ENCODE results near the gene DLG5. TPM values are rescaled to one million over a fixed set of nuclear protein-coding genes. Genes with fewer than 3 reads are reported as not detected.

The DLG5 gene
- total RNA-seq, 1 donor from 2014 or later, result 32.9 TPM

DNA sequence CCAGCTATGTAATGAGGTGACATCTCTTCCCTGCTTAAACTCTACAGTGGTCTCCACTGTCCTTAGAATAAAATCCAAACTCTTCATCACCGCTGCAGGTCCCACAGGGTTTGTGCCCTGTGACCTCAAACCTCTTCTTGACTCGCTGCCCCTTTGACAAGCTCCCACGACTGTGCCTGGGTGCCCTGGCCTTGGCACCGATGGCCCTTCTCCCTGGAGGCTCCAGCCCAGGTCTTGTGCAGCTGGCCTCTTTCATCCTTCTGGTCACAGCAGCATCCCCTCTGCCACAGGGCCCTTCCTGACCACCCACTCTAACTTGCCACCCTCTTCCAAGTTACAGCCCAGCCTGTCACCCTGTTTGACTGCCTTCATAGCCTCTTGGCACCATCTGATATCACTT, 108.2 kb downstream of the DLG5 start:
- H3K27me3 ChIP-seq, result no peaks in the 10 kb centered on the region
- peaks cover 69 to 84% of the 10 kb centered on the region in 2 donors for H3K36me3 ChIP-seq
- no peak for DNase-seq (ENCODE audit: low spot score in 2 of 2)
- no peaks in the 10 kb centered on the region for H3K4me1 ChIP-seq
- H3K4me3 ChIP-seq, result no peak overlapping the region
- no peaks in the 10 kb centered on the region for H3K9me3 ChIP-seq
- TF ChIP-seq, protein P1, sequence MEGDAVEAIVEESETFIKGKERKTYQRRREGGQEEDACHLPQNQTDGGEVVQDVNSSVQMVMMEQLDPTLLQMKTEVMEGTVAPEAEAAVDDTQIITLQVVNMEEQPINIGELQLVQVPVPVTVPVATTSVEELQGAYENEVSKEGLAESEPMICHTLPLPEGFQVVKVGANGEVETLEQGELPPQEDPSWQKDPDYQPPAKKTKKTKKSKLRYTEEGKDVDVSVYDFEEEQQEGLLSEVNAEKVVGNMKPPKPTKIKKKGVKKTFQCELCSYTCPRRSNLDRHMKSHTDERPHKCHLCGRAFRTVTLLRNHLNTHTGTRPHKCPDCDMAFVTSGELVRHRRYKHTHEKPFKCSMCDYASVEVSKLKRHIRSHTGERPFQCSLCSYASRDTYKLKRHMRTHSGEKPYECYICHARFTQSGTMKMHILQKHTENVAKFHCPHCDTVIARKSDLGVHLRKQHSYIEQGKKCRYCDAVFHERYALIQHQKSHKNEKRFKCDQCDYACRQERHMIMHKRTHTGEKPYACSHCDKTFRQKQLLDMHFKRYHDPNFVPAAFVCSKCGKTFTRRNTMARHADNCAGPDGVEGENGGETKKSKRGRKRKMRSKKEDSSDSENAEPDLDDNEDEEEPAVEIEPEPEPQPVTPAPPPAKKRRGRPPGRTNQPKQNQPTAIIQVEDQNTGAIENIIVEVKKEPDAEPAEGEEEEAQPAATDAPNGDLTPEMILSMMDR (IDR thresholded peaks at IDR 0.05), result no peak
- intact Hi-C loops (cut with DNase I), result no loop called here
- H3K27ac ChIP-seq, result no peak overlapping the region

DNA sequence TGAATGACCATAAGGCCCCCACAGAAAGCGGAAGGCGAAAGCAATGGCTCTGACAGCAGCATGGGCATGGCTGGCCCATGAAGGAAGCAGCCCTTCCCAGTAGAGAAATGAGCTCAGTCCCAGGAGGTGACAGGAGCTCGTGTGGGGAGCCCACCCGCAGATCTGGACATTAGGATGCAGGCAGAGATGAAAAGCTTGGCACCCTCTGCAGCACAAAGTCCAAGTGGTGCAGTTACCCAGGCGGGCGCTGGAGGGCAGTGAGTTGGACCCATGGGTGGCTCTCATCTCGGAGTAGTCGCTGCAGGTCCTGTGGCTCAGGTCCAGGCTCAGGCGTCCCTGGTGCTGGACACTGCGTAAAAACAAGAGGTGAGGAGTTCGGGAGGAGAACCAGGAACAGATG, 109.0 kb downstream of the DLG5 start:
- no peak for DNase-seq (ENCODE audit: low spot score in 2 of 2)
- Histone ChIP-seq H3K27ac (no peak overlapping the region), H3K4me3 (no peak overlapping the region), H3K9me3 (no peaks in the 10 kb centered on the region), H3K4me1 (no peaks in the 10 kb centered on the region), H3K36me3 (peaks cover 70 to 92% of the 10 kb centered on the region in 2 donors), H3K27me3 (no peaks in the 10 kb centered on the region)
- TF ChIP-seq, protein P1 (IDR thresholded peaks at IDR 0.05), result no peak
- intact Hi-C loops (cut with DNase I), result no loop called here

DNA sequence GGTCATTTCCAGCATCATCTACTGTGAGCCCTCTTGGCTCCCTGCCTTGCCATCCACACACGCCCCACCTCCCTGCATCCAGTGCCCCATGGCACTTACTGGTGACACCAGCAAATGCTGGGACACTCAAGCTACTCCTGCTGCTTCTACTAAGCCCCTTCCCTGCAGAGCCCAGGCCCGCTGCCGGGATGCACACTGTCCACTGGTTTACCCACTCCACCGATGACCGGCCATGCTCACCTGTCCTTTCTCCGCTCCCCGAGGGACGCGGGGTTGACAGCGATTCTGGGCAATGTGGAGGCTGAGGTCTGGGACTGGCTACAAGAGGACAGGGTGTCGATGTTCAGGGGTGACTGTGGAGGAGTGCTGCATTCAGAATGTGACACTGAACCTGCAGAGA, 110.2 kb downstream of the DLG5 start:
- Histone ChIP-seq H3K4me3 (no peak overlapping the region), H3K36me3 (peaks cover 70 to 95% of the 10 kb centered on the region in 2 donors), H3K9me3 (no peaks in the 10 kb centered on the region), H3K27me3 (no peaks in the 10 kb centered on the region), H3K27ac (no peak overlapping the region), H3K4me1 (no peaks in the 10 kb centered on the region)
- intact Hi-C loops (cut with DNase I), result no loop called here
- no peak for DNase-seq (ENCODE audit: low spot score in 2 of 2)
- TF ChIP-seq, protein P1 (IDR thresholded peaks at IDR 0.05), result no peak

DNA sequence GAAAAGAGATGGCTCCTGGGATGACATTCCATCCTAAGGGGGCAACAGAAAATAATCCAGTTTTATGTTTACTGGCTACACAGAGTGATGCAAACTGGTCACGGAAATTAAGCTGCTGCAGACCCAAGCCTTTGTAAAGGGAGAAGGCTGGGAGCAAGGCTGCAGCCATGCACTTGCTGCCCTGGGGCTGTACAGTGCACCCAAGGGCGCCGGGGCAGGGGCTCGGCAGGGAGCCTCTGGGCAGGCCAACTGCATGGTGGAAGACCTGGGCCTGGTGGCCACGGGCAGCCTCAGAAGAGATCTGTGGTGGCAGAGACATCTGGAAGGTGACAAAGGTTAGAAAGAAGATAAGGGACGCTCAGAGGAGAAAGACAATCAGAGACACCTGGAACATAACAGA, 113.8 kb downstream of the DLG5 start:
- H3K9me3 ChIP-seq, result no peaks in the 10 kb centered on the region
- H3K27me3 ChIP-seq, result no peaks in the 10 kb centered on the region
- intact Hi-C loops (cut with DNase I), result no loop called here
- no peaks in the 10 kb centered on the region for H3K4me1 ChIP-seq
- peaks cover 68 to 97% of the 10 kb centered on the region in 2 donors for H3K36me3 ChIP-seq
- DNase-seq (ENCODE audit: low spot score in 2 of 2), result no peak
- no peak overlapping the region for H3K27ac ChIP-seq
- H3K4me3 ChIP-seq, result no peak overlapping the region
- TF ChIP-seq, protein P1 (IDR thresholded peaks at IDR 0.05), result no peak

DNA sequence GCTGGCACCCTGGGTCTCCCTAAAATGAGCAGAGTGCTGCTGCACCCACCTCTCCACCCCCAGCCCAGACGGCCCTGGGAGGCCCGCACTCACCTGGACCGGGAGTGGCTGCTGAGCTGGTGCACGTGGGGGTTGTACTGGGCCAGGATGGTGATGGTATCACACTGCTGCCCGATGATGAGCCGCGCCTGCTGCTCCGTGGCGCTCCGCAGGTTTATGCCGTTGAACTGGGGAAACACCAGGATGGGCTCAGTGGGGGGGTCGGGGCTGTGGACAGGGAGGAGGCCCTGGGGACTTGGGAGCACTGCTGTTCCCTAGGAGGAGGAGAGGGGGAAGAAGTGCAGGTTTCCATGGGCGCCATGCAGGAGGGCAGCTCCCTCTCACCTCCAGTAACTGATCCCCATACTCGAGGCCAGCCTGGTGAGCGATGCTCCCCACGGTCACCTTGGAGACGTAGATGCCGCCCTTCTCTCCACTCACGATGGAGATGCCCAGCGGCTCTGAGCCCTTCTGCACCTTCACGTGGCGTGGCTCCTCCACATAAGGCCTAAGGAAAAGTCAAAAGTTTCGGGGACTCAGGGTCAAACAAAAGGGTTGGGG, 114.6 kb downstream of the DLG5 start:
- TF ChIP-seq, protein P1 (IDR thresholded peaks at IDR 0.05), result no peak
- Histone ChIP-seq H3K36me3 (peaks cover 68 to 97% of the 10 kb centered on the region in 2 donors), H3K27ac (no peak overlapping the region), H3K4me1 (no peaks in the 10 kb centered on the region), H3K27me3 (no peaks in the 10 kb centered on the region), H3K4me3 (no peak overlapping the region), H3K9me3 (no peaks in the 10 kb centered on the region)
- intact Hi-C loops (cut with DNase I), result no loop called here
- no peak for DNase-seq (ENCODE audit: low spot score in 2 of 2)
